Measurements from ENCODE around the gene RAD18.

The RAD18 gene

GRCh38 chr3:8963137-8963853, at the start of gene RAD18:
Gene RAD18, minus strand, starts transcription at chr3:8963472. Its CDS starts 87 bp downstream, at chr3:8963385.
- no peak for TF ChIP-seq CTCF (IDR thresholded peaks at IDR 0.05; ENCODE audit: low read depth, low read length)
- peak; percentile 71 for DNase-seq (ENCODE audit: extremely low read depth, low read depth)

GRCh38 chr3:9012521-9012920, 49.2 kb upstream of the RAD18 start:
- TF ChIP-seq CTCF (IDR thresholded peaks at IDR 0.05; ENCODE audit: low read depth, low read length) = no peak
- no peak for DNase-seq (ENCODE audit: extremely low read depth, low read depth)

- no peak for DNase-seq (ENCODE audit: extremely low read depth, low read depth)
- TF ChIP-seq CTCF (IDR thresholded peaks at IDR 0.05; ENCODE audit: low read depth, low read length) = no peak
These were observed 46.8 kb upstream of the RAD18 start for GRCh38 chr3:9009976-9010545.

GRCh38 chr3:9008550-9009255, 45.4 kb upstream of the RAD18 start:
- DNase-seq (ENCODE audit: extremely low read depth, low read depth) = no peak
- no peak for TF ChIP-seq CTCF (IDR thresholded peaks at IDR 0.05; ENCODE audit: low read depth, low read length)

GRCh38 chr3:9007928-9008327, 44.7 kb upstream of the RAD18 start:
- no peak for DNase-seq (ENCODE audit: extremely low read depth, low read depth)
- no peak for TF ChIP-seq CTCF (IDR thresholded peaks at IDR 0.05; ENCODE audit: low read depth, low read length)

GRCh38 chr3:9007213-9007612, 43.9 kb upstream of the RAD18 start:
- no peak for DNase-seq (ENCODE audit: extremely low read depth, low read depth)
- TF ChIP-seq CTCF (IDR thresholded peaks at IDR 0.05; ENCODE audit: low read depth, low read length) = no peak

- no peak for TF ChIP-seq CTCF (IDR thresholded peaks at IDR 0.05; ENCODE audit: low read depth, low read length)
- DNase-seq (ENCODE audit: extremely low read depth, low read depth) = no peak
These were observed 36.8 kb upstream of the RAD18 start for GRCh38 chr3:9000041-9000440.

Data from AG09319 (cell line).